Endothelial cell of umbilical vein (primary cell): ENCODE measurements around the gene ADAMTS17. TPM values are rescaled to one million over a fixed set of nuclear protein-coding genes. Genes with fewer than 3 reads are reported as not detected.

Source experiments
- BruUV-seq: library from RNA; stranded (reverse); fragments of 400-500 nt; replicated peaks from 2 replicates; lab custom pipeline; 2021; lab: Mats Ljungman, UMichigan
- CTCF ChIA-PET: fragments of 300-600, 350-600 bp; sonication (Branson Sonifier 250); formaldehyde crosslinking; loops from one replicate; lab custom pipeline; 2021; ENCODE audit warnings: antibody characterized with exemption, inconsistent platforms; lab: Charles Lee
- POLR2A ChIA-PET: fragments of 300-600, 350-600 bp; sonication (Branson Sonifier 250); formaldehyde crosslinking; loops from one replicate; lab custom pipeline; 2021; ENCODE audit warnings: antibody characterized with exemption, inconsistent platforms; lab: Charles Lee
- DNase-seq: peaks from one replicate; pipeline ENCODE4 v3.0.0-alpha.2; 2011; ENCODE audit warnings: low read depth, low spot score
- FAIRE-seq: peaks from 2 replicates; lab custom pipeline; 2011; peaks lifted over from hg19 to GRCh38; lab: Jason Lieb, UNC
- H2AFZ ChIP-seq: 2 replicates; pipeline ENCODE4 v1.6.0; 2012; ENCODE audit warnings: low read depth, low read length, control low read depth, inconsistent platforms
- H3K27ac ChIP-seq: 2 replicates; pipeline ENCODE4 v1.5.1; 2011; ENCODE audit warnings: low read depth, mild to moderate bottlenecking, control low read depth, low read length, moderate library complexity; ENCODE audit not compliant: insufficient read depth
- H3K27me3 ChIP-seq, 2 experiments: 2 replicates each; pipeline versions ENCODE4 v1.6.0 to v1.6.1; 2011; ENCODE audit warnings: low read length in 2 of 2, mixed read lengths in 1 of 2; ENCODE audit not compliant: control insufficient read depth in 2 of 2, insufficient read depth in 2 of 2
- H3K36me3 ChIP-seq, 2 experiments: 2 replicates in 1 of 2; 3 replicates in 1 of 2; pipeline ENCODE4 v1.5.1; 2011; ENCODE audit warnings: low read length in 2 of 2, mild to moderate bottlenecking in 1 of 2, moderate library complexity in 1 of 2; ENCODE audit not compliant: control insufficient read depth in 2 of 2, insufficient read depth in 2 of 2; ENCODE audit errors: extremely low read depth in 1 of 2
- H3K4me1 ChIP-seq: 3 replicates; pipeline ENCODE4 v1.5.1; 2011; ENCODE audit warnings: mild to moderate bottlenecking, low read length; ENCODE audit not compliant: control insufficient read depth, insufficient read depth; ENCODE audit errors: extremely low read depth
- H3K4me2 ChIP-seq: 2 replicates; pipeline ENCODE4 v1.6.1; 2011; ENCODE audit warnings: low read length, control low read depth, mixed read lengths; ENCODE audit not compliant: insufficient read depth
- H3K4me3 ChIP-seq, 3 experiments: fragments of 200-600 bp in 1 of 3; sonication (generic), shearing (Covaris generic) in 1 of 3; replicated peaks in 1 of 3; 2 replicates each; pipeline ENCODE4 v1.5.1; 2011 to 2016; ENCODE audit warnings: control low read depth in 3 of 3, low read length in 3 of 3, mild to moderate bottlenecking in 2 of 3, inconsistent platforms in 1 of 3, low read depth in 1 of 3, moderate library complexity in 1 of 3; ENCODE audit not compliant: insufficient read depth in 1 of 3
- H3K79me2 ChIP-seq: 2 replicates; pipeline ENCODE4 v1.6.0; 2012; ENCODE audit warnings: low read length, inconsistent platforms; ENCODE audit not compliant: control insufficient read depth, insufficient read depth
- H3K9ac ChIP-seq: replicated peaks from 2 replicates; pipeline ENCODE3; 2011; ENCODE audit warnings: low read length, control low read depth; ENCODE audit not compliant: insufficient read depth; ENCODE audit errors: extremely low read depth
- H3K9me1 ChIP-seq: replicated peaks from 3 replicates; pipeline ENCODE4 v1.6.0; 2011; ENCODE audit warnings: mild to moderate bottlenecking, low read length; ENCODE audit not compliant: control insufficient read depth, insufficient read depth; ENCODE audit errors: extremely low read depth
- H3K9me3 ChIP-seq: replicated peaks from 2 replicates; pipeline ENCODE4 v1.5.1; 2012; ENCODE audit warnings: low read length, inconsistent platforms; ENCODE audit not compliant: control insufficient read depth, insufficient read depth
- H4K20me1 ChIP-seq: replicated peaks from 2 replicates; pipeline ENCODE3; 2011; ENCODE audit warnings: mild to moderate bottlenecking, low read length; ENCODE audit not compliant: control insufficient read depth, insufficient read depth; ENCODE audit errors: extremely low read depth
- CTCF ChIP-seq, 2 donors: IDR thresholded peaks; 1 replicate in 1 of 2; 2 replicates in 1 of 2; pipeline ENCODE4 v1.5.1; 2011; ENCODE audit warnings: low read length in 2 of 2, mild to moderate bottlenecking in 2 of 2, moderate library complexity in 2 of 2, control low read depth in 1 of 2, inconsistent platforms in 1 of 2, low read depth in 1 of 2; ENCODE audit not compliant: insufficient read depth in 1 of 2; ENCODE audit errors: extremely low read depth in 1 of 2
- EZH2 ChIP-seq: IDR thresholded peaks from 2 replicates; pipeline ENCODE4 v1.6.1; 2012; ENCODE audit warnings: borderline replicate concordance, low read depth, mild to moderate bottlenecking, moderate library complexity, low read length, inconsistent platforms; ENCODE audit not compliant: severe bottlenecking
- FOS ChIP-seq: IDR thresholded peaks from 2 replicates; pipeline ENCODE4 v1.6.1; 2011; ENCODE audit warnings: mild to moderate bottlenecking, low read length, moderate library complexity, borderline replicate concordance; ENCODE audit not compliant: insufficient read depth
- JUN ChIP-seq: IDR thresholded peaks from 2 replicates; pipeline ENCODE4 v1.6.1; 2011; ENCODE audit warnings: borderline replicate concordance, low read depth; ENCODE audit not compliant: insufficient read length, insufficient read depth
- MAX ChIP-seq: IDR thresholded peaks from 2 replicates; pipeline ENCODE4 v1.6.1; 2011; ENCODE audit not compliant: insufficient read depth, insufficient read length
- MYC ChIP-seq: IDR thresholded peaks from one replicate; pipeline ENCODE4 v1.6.1; 2011; ENCODE audit warnings: mild to moderate bottlenecking, low read depth, low read length
- POLR2A ChIP-seq: IDR thresholded peaks from 2 replicates; pipeline ENCODE4 v1.6.1; 2012; ENCODE audit warnings: low read depth, mild to moderate bottlenecking, control low read depth, low read length
- POLR2AphosphoS5 ChIP-seq: IDR thresholded peaks from 2 replicates; pipeline ENCODE4 v1.6.1; 2012; ENCODE audit warnings: low read depth, mild to moderate bottlenecking, control low read depth, low read length, moderate library complexity; ENCODE audit not compliant: insufficient read depth
- dilution Hi-C: fragments of 300-500 bp; cut with MboI; formaldehyde crosslinking; loops from one replicate; pipeline ENCODE4 v1.15.0; 2019; ENCODE audit warnings: low sequenced_read_pairs; ENCODE audit not compliant: extremely low pct_ligation_motif_present
- intact Hi-C: fragments of 100-400 bp; cut with micrococcal nuclease; formaldehyde crosslinking; loops from one replicate; pipeline ENCODE4 v1.10.0; 2022
- polyA plus RNA-seq, 4 experiments: library from polyadenylated mRNA; depleted of rRNA in 3 of 4; stranded (reverse) in 3 of 4; unstranded in 1 of 4; fragments of >200 nt; gene quantifications; 2 replicates each; pipeline versions ENCODE4 v1.2.1 to v1.2.3, GENCODE V29; 2011 to 2012; ENCODE audit warnings: missing spikeins in 1 of 4
- total RNA-seq: library from RNA; stranded (reverse); gene quantifications from 2 replicates; pipeline ENCODE4 v1.2.3, GENCODE V29; 2021

The ADAMTS17 gene
- total and polyA plus RNA-seq, 2 donors (not counting 3 experiments of a cell fraction or from before 2014, with no cell fraction given) = 0.12 TPM; not detected in 1

GRCh38 chr15:100265641-100266035 is 76.1 kb downstream of the ADAMTS17 start:
- Histone ChIP-seq H3K9ac (no peak overlapping the region), H3K36me3 (no peaks in the 10 kb centered on the region), H3K4me1 (no peaks in the 10 kb centered on the region), H3K9me1 (no peaks in the 10 kb centered on the region), H3K79me2 (no peaks in the 10 kb centered on the region), H3K4me2 (no peak overlapping the region), H3K27me3 (no peaks in the 10 kb centered on the region), H3K27ac (no peak overlapping the region), H3K4me3 (no peak overlapping the region), H4K20me1 (no peaks in the 10 kb centered on the region), H3K9me3 (peaks cover 5% of the 10 kb centered on the region), H2AFZ (no peak overlapping the region)
- no peak for TF ChIP-seq POLR2AphosphoS5
- TF ChIP-seq MAX = no peak
- TF ChIP-seq POLR2A = no peak
- TF ChIP-seq JUN = no peak
- TF ChIP-seq CTCF (IDR thresholded peaks at IDR 0.05; ENCODE audit: extremely low read depth in 1 of 2, insufficient read depth in 1 of 2, low read depth in 1 of 2, low read length in 2 of 2) = no peak
- no peak for TF ChIP-seq EZH2
- no peak for TF ChIP-seq FOS
- TF ChIP-seq MYC = no peak
- POLR2A ChIA-PET = no interaction called here
- FAIRE-seq (no peak), DNase-seq (no peak)
- dilution Hi-C loops (no loop called here), intact Hi-C loops (no loop called here)
- CTCF ChIA-PET = no interaction called here
- no TSS peak for BruUV-seq
